Mucosa of stomach (tissue), 1 donor: ENCODE data around the gene POMT1.
"Not testable (repeated sequence)": the region's sequence is repeated elsewhere in the genome, so short reads cannot be mapped to it uniquely, and the experiment has no call there.

Source experiments
- H3K27me3 ChIP-seq: one replicate; pipeline ENCODE4 v1.7.0; 2013; ENCODE audit warnings: mild to moderate bottlenecking, low read length; ENCODE audit not compliant: control insufficient read depth, insufficient read depth
- H3K36me3 ChIP-seq: one replicate; pipeline ENCODE4 v1.7.0; 2013; ENCODE audit warnings: low read length; ENCODE audit not compliant: control insufficient read depth, insufficient read depth
- H3K4me1 ChIP-seq: one replicate; pipeline ENCODE4 v1.7.0; 2013; ENCODE audit warnings: mild to moderate bottlenecking, low read length; ENCODE audit not compliant: control insufficient read depth, insufficient read depth
- H3K4me3 ChIP-seq: one replicate; pipeline ENCODE4 v1.7.0; 2013; ENCODE audit warnings: low read length
- H3K9ac ChIP-seq: one replicate; pipeline ENCODE4 v1.7.0; 2013; ENCODE audit warnings: mild to moderate bottlenecking, low read length, moderate library complexity
- H3K9me3 ChIP-seq: one replicate; pipeline ENCODE4 v1.7.0; 2013; ENCODE audit warnings: mild to moderate bottlenecking, low read length, moderate library complexity; ENCODE audit not compliant: control insufficient read depth
- donor health status: Pancreatic carcinoma.

The POMT1 gene

DNA sequence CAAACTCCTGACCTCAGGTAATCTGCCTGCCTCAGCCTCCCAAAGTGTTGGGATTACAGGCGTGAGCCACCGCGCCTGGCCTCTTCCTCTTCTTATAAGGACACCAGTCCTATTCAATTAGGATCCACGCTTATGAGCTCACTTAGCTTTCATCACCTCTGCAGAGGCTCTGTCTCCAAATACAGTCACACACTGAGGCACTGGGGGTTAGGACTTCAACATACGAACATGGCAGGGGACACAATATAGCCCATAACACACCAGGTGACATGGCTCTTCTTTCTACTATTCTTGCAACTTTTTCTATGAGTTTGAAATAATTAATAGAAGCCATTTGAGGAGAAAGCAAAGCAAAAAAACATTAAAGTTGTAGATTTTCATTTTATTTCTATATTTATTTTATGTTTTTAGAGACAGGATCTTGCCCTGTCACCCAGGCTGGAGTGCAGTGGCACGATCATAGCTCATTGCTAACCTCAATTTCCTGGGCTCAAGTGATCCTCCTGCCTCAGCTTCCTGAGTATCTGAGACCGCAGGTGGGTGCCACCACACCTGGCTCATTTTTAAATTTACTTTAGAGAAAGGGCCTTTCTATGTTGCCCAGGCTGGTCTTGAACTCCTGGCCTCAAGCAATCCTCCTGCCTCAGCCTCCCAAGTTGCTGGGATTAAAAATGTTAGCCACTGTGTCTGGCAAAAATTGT is 36.7 kb downstream of the POMT1 start:
- Histone ChIP-seq H3K9ac (no peak overlapping the region), H3K4me1 (no peaks in the 10 kb centered on the region), H3K36me3 (no peaks in the 10 kb centered on the region), H3K9me3 (no peaks in the 10 kb centered on the region), H3K27me3 (peaks cover 17% of the 10 kb centered on the region), H3K4me3 (no peak overlapping the region)

DNA sequence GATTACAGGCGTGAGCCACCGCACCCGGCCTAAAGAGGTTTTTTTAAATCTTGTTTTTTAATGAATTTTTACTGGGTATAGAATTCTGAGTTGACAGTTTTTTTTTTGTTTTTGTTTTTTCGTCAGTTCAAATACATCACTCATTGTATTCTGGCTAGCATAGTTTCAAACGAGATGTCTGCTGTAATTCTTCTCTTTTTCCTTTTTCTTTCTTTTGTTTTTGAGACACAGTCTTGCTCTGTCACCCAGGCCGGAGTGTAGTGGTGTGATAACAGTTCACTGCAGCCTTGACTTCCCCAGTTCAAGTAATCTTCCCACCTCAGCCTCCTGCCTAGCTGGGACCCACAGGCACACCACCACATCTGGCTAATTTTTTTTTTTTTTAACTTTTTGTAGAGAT is 40.4 kb downstream of the POMT1 start:
- H3K9ac ChIP-seq = no peak overlapping the region
- no peaks in the 10 kb centered on the region for H3K9me3 ChIP-seq
- no peak overlapping the region for H3K4me3 ChIP-seq

DNA sequence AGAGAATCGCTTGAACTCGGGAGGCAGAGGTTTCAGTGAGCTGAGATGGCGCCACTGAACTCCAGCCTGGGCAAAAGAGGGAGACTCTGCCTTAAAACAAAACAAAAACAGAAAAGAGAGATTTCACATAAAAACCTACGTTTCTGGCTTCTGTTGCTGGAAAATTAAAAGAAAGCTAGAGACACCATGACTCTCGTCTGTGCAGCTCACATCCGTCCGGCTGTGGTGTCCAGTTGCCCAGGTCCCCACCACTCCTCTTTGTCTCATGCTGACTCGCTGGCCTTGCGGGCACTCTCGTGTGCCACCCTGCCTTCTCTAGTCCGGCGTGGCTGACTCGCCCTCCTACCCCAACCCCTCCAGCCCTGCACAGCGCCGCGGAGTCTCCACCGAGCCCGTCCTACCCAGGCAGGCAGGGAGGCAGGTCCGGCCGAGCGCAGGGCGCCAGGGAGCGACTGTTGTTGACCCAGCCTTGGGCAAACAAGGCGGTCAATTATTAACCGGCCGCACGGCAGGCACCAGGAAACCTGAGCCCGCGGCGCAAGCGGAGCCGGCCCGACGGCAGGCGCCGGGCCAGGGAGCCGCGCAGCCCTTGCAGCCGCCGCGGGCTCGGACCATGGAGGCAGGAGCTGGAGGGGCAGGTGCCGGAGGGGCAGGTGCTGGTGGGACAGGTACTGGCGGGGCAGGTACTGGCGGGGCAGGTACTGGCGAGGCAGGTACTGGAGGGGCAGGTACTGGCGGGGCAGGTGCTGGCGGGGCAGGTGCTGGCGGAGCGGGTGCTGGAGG is 42.5 kb downstream of the POMT1 start, which contains the start of gene PRRT1B:
Gene PRRT1B (plus strand): TSS at position 521 of the 783 bp plus-strand sequence. CDS start 93 bp downstream, at position 614.
- no peak within 1 kb of the TSS for H3K4me3 ChIP-seq
- no peak within 1 kb of the TSS for H3K9ac ChIP-seq
- H3K27me3 ChIP-seq = peaks cover 52% of the 10 kb centered on the region

More for the DNA sequence above, 40.4 kb downstream of the POMT1 start:
- Histone ChIP-seq H3K4me1 (peaks cover 11% of the 10 kb centered on the region), H3K36me3 (no peaks in the 10 kb centered on the region), H3K27me3 (peaks cover 42% of the 10 kb centered on the region)

DNA sequence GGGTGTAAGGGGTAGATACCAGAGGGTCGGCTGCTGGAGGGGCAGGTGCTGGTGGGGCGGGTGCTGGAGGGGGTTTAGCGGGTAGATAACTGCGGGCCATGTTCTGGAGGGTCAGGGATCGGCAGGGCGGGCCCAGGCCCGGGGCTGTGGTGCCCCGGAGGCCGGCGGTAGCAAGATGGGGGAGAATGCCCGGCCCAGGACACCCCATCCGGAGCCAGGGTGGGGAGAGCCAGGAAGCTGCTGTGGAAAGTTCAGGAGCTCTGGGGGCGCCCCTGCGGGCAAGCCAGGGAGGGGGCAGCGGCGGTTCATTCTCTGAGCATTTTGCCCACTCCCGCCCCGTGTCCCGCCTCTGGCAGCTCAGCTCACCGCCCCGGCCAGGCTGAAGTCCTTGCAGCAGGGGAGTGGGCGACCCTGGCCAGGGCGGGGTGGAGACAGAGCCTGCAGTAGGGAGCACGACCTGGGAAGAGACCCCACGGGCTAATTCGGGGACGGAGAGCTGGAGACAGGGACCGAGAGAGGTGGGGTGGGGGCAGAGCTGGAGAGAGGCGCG is 43.1 kb downstream of the POMT1 start:
- H3K9me3 ChIP-seq = no peaks in the 10 kb centered on the region
- no peak overlapping the region for H3K4me3 ChIP-seq
- peaks cover 11% of the 10 kb centered on the region for H3K4me1 ChIP-seq
- peaks cover 47% of the 10 kb centered on the region for H3K27me3 ChIP-seq
- H3K9ac ChIP-seq = no peak overlapping the region
- H3K36me3 ChIP-seq = no peaks in the 10 kb centered on the region

More for the DNA sequence above, 42.5 kb downstream of the POMT1 start, which contains the start of gene PRRT1B:
- Histone ChIP-seq H3K4me1 (peaks cover 11% of the 10 kb centered on the region), H3K36me3 (no peaks in the 10 kb centered on the region), H3K9me3 (no peaks in the 10 kb centered on the region)

DNA sequence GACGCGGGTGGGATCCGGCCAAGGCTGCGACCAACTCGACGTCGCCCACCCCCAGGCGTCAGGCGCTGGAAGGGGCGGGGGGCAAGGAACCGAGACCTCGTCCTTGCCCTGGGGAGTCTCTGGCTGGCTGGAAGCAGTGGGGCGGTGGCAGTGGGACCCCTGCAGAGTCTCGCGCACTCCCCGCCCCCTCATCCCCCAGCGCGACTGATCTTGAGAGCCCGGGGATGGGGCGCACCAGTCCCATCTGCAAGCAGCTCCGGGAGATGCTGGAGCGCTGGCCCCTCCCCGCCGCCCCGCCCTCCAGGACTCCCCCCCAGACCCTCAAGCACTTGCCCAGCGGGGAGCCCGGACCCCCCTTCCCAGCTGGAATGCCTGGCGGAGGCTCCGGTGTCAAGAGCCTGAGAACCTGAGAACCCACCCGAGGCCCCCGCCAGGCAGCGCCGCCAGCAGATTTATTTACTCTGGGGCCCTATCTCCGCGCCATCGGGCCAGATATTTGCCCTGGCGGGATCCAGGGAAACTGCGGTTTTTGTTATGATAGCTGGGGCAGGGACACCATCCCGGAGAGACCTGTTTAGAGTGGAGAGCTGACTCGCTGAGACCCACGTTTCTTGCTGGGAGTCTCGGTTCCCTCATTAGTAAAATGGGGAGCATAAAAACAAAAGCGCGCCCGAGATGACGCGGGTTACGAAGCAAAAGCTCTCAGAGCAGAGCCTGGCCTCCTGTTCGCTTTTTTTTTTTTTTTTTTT is 43.8 kb downstream of the POMT1 start:
- no peak overlapping the region for H3K9ac ChIP-seq
- no peaks in the 10 kb centered on the region for H3K9me3 ChIP-seq
- H3K27me3 ChIP-seq = peaks cover 47% of the 10 kb centered on the region
- no peak overlapping the region for H3K4me3 ChIP-seq
- no peaks in the 10 kb centered on the region for H3K36me3 ChIP-seq
- peaks cover 11% of the 10 kb centered on the region for H3K4me1 ChIP-seq

DNA sequence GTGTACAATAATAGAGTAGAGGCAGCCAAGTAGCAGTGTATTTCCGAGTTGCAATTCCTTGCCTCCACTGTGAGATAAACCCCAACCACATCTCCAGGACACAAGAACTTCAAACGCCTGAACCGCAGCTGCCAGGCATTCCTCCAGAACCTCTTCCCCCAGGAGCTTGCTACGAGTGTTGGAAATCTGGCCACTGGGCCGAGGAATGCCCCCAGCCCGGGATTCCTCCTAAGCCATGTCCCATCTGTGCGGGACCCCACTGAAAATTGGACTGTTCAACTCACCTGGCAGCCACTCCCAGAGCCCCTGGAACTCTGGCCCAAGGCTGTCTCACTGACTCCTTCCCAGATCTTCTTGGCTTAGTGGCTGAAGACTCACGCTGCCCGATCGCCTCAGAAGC is 46.5 kb downstream of the POMT1 start:
- not testable (repeated sequence) for H3K9me3 ChIP-seq, H3K36me3 ChIP-seq, H3K9ac ChIP-seq, H3K4me3 ChIP-seq
- Histone ChIP-seq H3K4me1 (peaks cover 11% of the 10 kb centered on the region), H3K27me3 (peaks cover 62% of the 10 kb centered on the region)

DNA sequence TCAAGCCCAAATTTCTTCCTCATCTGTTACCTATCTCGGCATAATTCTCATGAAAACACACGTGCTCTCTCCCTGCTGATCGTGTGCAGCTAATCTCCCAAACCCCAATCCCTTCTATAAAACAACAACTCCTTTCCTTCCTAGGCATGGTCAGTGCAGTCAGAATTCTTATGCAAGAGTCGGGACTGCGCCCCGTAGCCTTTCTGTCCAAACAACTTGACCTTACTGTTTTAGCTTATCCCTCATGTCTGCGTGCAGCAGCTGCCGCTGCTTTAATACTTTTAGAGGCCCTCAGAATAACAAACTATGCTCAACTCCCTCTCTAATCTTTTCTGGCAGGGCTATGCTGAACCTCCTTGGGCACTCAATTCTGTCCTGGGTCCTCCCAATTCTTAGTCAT is 47.7 kb downstream of the POMT1 start:
- not testable (repeated sequence) for H3K36me3 ChIP-seq, H3K9me3 ChIP-seq, H3K4me3 ChIP-seq, H3K9ac ChIP-seq
- Histone ChIP-seq H3K27me3 (peaks cover 56% of the 10 kb centered on the region), H3K4me1 (peaks cover 11% of the 10 kb centered on the region)

DNA sequence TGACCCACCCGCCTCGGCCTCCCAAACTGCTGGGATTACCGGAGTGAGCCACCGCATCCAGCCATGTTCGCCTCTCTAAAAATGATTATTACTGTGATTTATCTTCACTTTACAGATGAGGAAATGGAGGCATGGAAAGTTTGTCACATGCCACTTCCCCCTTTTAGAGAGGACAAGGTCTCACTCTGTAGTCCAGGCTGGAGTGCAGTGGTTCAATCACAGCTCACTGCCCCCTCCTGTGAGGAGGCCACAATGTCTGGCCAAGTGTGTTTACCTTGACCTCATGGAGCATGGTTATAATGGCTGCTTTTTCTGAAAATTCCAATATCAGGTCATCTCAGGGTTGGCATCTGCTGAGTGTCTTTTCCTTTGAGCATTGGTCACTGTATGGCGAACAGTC is 49.3 kb downstream of the POMT1 start:
- peaks cover 52% of the 10 kb centered on the region for H3K27me3 ChIP-seq
- H3K4me3 ChIP-seq = no peak overlapping the region
- H3K9me3 ChIP-seq = no peaks in the 10 kb centered on the region
- no peak overlapping the region for H3K9ac ChIP-seq
- no peaks in the 10 kb centered on the region for H3K4me1 ChIP-seq
- no peaks in the 10 kb centered on the region for H3K36me3 ChIP-seq

DNA sequence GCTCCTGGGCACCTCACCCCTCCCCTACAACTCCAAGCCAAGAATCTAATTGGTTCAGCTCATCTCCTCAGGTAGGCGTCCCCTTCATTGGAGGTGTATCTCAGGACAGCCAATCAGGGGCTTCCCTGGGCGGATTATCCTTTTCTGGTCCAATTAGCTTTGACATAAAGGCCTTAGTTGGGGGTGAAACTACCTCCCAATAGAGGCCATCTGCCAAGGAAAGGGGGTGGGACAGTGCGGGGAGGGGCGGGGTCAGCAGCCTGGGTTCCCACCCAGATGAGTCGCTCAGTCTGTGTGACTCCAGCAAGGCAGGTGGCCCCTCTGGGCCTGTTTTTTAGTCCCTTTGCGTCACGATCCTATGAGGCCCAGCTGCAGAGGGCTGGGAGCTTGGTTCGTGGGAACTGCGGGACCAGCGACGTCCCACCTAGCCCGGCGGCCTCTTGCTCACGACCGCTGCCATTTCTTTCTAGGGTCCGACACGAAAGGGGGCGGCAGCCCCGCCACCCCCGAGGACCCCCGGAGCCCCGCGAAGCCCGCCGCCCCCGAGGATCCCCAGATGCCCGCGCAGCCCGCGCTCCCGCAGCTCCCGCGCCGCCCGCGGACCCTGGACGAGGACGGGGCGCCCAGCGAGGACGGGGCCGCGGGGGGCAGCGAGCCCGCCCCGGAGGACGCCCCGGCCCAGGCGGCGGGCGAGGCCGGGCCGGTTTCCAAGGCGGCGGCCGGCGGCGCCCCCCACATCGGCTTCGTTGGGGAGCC is 51.5 kb downstream of the POMT1 start:
- Histone ChIP-seq H3K9me3 (no peaks in the 10 kb centered on the region), H3K4me3 (no peak overlapping the region), H3K36me3 (no peaks in the 10 kb centered on the region), H3K9ac (no peak overlapping the region), H3K27me3 (peaks cover 46% of the 10 kb centered on the region), H3K4me1 (peaks cover 1% of the 10 kb centered on the region)

DNA sequence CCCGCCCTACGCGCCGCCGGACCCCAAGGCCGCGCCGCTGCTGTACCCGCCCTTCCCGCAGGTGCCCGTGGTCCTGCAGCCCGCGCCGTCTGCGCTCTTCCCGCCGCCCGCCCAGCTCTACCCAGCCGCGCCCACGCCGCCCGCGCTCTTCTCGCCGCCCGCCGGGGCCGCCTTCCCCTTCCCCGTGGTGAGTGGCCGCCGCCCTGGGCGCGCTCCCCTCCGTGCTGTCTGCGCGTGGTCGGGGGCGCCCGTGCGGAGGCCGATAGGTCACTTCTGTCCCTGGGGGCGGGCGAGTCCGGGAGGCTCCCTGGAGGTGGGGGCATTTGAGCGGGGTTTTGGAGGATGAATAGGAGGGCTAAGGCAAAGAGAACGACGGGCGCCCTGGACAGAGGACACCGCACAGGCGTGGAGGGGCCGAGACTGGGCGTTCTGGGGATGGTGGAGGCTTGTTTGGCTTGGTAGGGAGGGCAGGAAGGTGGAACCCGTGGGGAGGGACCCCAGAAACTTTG is 52.2 kb downstream of the POMT1 start:
- no peaks in the 10 kb centered on the region for H3K9me3 ChIP-seq
- no peak overlapping the region for H3K9ac ChIP-seq
- H3K36me3 ChIP-seq = no peaks in the 10 kb centered on the region
- H3K4me1 ChIP-seq = peaks cover 4% of the 10 kb centered on the region
- peaks cover 42% of the 10 kb centered on the region for H3K27me3 ChIP-seq
- no peak overlapping the region for H3K4me3 ChIP-seq
